Endothelial cell (in vitro differentiated cells): ENCODE results near the gene KCNJ2. TPM values are rescaled to one million over a fixed set of nuclear protein-coding genes. Genes with fewer than 3 reads are reported as not detected.

Experiments
- DNase-seq: peaks from one replicate; pipeline ENCODE4 v3.0.0; 2021; ENCODE audit warnings: low spot score
- H3K27ac Mint-ChIP-seq: one replicate; pipeline ENCODE4 v1.8.0; 2021; ENCODE audit warnings: mixed read lengths, inconsistent platforms; ENCODE audit not compliant: unreplicated experiment
- H3K27me3 Mint-ChIP-seq: one replicate; pipeline ENCODE4 v1.8.0; 2021; ENCODE audit warnings: mild to moderate bottlenecking, moderate library complexity, mixed read lengths, inconsistent platforms; ENCODE audit not compliant: unreplicated experiment
- H3K36me3 Mint-ChIP-seq: one replicate; pipeline ENCODE4 v1.8.0; 2021; ENCODE audit warnings: mild to moderate bottlenecking, low read depth, mixed read lengths, inconsistent platforms; ENCODE audit not compliant: unreplicated experiment
- H3K4me1 Mint-ChIP-seq: one replicate; pipeline ENCODE4 v1.8.0; 2021; ENCODE audit warnings: mild to moderate bottlenecking, mixed read lengths, inconsistent platforms; ENCODE audit not compliant: unreplicated experiment
- H3K4me3 Mint-ChIP-seq: one replicate; pipeline ENCODE4 v1.8.0; 2021; ENCODE audit warnings: mild to moderate bottlenecking, mixed read lengths, inconsistent platforms; ENCODE audit not compliant: unreplicated experiment
- H3K9me3 Mint-ChIP-seq: one replicate; pipeline ENCODE4 v1.8.0; 2021; ENCODE audit warnings: mixed read lengths, inconsistent platforms; ENCODE audit not compliant: unreplicated experiment
- total RNA-seq: library from RNA; stranded (reverse); fragmentation: NEBNext Ultra II Directional; extraction: Animal tissue kit (Norgen Biotek cat#: 25700); gene quantifications from one replicate; pipeline ENCODE4 v1.2.1, GENCODE V29; 2021; ENCODE audit not compliant: unreplicated experiment
- TF ChIP-seq, protein P1 (sequence below): fragments of 200-600 bp; sonication (generic); IDR thresholded peaks from one replicate; pipeline ENCODE4 v1.5.0; 2021; ENCODE audit warnings: antibody characterized with exemption; ENCODE audit not compliant: unreplicated experiment

The KCNJ2 gene
- total RNA-seq, 1 donor from 2014 or later = 29.4 TPM

DNA sequence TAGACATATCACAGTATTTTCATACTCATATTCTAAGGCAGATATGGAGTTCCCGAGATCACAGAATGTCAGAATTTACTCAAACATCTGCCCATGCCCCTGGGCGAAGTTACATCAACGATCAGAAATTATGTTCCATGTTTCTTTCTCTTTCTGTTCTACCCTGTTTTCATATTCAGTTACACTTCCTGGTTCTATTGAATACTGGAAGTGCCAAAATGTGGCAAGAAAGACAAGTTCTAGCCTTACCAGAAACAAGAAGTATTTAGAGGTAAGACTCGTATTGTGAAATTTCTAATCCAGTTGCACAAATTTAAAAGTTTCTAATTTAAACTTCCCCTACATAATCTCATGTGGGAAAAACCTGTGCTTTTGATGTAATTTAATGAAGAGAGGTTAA is 36.1 kb downstream of the KCNJ2 start:
- Mint-ChIP-seq H3K9me3 (no peaks in the 10 kb centered on the region), H3K36me3 (no peaks in the 10 kb centered on the region), H3K27ac (no peak overlapping the region), H3K4me1 (no peaks in the 10 kb centered on the region), H3K27me3 (no peaks in the 10 kb centered on the region), H3K4me3 (no peak overlapping the region)
- DNase-seq = no peak
- TF ChIP-seq, protein P1, sequence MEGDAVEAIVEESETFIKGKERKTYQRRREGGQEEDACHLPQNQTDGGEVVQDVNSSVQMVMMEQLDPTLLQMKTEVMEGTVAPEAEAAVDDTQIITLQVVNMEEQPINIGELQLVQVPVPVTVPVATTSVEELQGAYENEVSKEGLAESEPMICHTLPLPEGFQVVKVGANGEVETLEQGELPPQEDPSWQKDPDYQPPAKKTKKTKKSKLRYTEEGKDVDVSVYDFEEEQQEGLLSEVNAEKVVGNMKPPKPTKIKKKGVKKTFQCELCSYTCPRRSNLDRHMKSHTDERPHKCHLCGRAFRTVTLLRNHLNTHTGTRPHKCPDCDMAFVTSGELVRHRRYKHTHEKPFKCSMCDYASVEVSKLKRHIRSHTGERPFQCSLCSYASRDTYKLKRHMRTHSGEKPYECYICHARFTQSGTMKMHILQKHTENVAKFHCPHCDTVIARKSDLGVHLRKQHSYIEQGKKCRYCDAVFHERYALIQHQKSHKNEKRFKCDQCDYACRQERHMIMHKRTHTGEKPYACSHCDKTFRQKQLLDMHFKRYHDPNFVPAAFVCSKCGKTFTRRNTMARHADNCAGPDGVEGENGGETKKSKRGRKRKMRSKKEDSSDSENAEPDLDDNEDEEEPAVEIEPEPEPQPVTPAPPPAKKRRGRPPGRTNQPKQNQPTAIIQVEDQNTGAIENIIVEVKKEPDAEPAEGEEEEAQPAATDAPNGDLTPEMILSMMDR = no peak

DNA sequence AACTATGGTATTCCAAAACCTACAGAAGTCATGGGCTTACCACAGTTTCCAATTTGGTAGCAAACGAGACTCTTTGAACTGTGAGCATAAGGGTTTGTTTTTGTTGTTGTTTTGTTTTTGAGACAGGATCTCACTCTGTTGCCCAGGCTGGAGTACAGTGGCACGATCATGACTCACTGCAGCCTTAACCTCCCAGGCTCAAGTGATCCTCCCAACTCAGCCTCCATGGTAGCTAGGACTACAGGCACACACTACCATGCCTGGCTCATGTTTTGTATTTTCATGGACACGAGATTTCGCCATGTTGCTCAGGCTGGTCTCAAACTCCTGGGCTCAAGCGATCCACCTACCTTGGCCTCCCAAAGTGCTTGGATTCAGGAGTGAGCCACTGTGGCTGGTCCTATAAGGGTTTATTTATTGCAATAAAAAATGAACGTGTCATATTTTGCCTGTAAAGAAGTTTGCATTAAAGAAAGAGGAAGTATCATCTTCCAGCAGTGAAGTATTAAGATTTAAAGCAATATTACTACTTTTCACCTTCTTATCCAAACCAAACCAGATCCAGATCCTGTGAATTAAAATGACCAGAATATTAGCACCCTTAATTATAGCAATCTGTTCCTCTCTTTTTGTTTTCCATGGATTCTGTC is 37.2 kb downstream of the KCNJ2 start:
- Mint-ChIP-seq H3K27me3 (no peaks in the 10 kb centered on the region), H3K9me3 (no peaks in the 10 kb centered on the region), H3K4me1 (no peaks in the 10 kb centered on the region), H3K4me3 (no peak overlapping the region), H3K36me3 (no peaks in the 10 kb centered on the region), H3K27ac (no peak overlapping the region)
- DNase-seq = no peak
- TF ChIP-seq, protein P1 = no peak

DNA sequence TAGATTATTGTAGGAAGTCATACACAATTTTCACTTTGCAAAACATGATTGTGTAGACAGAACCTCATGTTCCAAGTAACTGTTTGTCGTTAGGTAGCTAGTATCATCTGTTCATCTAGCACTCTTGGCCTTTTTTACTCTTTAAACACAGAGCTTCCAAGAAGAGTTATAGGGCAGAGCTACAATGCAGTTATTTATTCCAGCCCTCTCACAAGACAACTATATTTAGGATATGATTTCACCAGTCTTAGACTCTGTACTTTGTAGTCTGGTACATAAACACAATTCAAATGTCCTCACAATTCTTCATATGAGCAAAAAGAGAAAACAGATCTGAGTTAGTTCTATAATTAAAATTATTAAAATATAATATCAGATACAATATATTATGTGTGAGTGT is 37.9 kb downstream of the KCNJ2 start:
- Mint-ChIP-seq H3K9me3 (no peaks in the 10 kb centered on the region), H3K27ac (no peak overlapping the region), H3K4me3 (no peak overlapping the region), H3K4me1 (no peaks in the 10 kb centered on the region), H3K27me3 (no peaks in the 10 kb centered on the region), H3K36me3 (no peaks in the 10 kb centered on the region)
- no peak for DNase-seq
- TF ChIP-seq, protein P1 = no peak

DNA sequence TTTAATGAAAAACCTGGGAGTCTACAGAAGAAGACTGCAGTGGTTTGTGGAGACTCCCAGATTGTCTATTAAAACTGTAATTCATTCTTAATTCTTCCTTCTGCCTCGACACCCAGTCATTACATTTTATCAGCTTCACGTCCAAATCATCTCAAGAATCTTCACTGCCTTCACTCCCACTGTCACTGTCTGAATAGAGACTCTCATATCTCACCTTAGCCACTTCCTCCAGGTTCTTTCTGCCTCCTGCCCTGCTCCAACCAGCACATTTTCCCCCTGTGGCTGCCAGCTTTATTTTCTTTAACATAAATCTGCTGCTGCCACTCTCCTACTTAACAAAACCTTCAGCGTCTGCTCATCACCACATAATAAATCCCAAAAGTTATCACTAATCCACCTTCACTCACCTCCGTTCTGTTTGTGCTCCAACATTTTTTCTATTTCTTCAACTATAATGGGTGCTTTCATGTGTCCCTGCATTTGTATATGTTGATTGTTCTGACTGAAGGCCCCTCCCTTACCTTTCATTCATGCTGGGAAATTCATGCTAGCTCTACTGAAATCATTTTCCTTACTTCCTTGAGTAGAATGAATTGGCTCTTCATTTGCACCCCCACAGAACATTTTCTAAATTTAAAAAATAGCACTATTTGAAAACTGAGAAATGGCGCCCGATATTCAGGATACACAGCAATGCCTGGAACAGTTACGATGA is 38.9 kb downstream of the KCNJ2 start:
- TF ChIP-seq, protein P1 = no peak
- Mint-ChIP-seq H3K4me3 (no peak overlapping the region), H3K9me3 (peaks cover 5% of the 10 kb centered on the region), H3K27ac (no peak overlapping the region), H3K27me3 (no peaks in the 10 kb centered on the region), H3K36me3 (peaks cover 1% of the 10 kb centered on the region), H3K4me1 (no peaks in the 10 kb centered on the region)
- DNase-seq = no peak

DNA sequence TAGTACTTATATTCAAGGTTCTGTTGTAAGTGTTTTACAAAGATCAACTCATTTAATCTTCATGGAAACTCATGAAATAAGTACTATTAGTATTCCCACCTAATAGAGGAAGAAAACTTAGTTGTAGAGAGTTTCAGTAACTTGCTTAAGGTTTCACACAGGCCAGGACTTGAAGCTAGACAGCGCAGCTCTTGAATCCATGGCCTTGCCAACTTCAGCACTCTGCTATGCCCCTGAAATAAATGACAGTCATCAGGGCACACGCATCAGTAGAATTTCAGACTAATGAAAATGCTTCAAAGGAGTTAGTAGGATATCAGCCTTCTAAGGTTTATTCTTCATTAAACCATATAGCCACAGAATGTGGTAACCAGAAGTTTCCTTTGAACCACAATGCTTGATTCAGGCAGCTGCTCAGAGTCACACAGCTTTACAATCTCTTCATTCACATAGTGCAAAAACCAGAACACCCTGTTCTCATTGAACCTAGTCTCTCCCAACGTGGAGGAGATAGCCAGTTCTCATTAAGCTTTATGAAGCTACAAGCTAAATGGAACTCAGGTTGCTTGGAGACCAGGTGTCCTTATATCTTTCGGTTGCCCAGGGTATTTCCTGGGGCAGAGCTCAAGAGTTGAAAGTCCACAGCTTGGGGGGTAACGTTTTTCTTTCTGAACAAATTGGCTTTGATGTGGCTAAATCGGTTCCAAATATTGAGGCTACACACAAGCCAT is 39.7 kb downstream of the KCNJ2 start:
- Mint-ChIP-seq H3K9me3 (peaks cover 7% of the 10 kb centered on the region), H3K4me1 (no peaks in the 10 kb centered on the region), H3K27ac (no peak overlapping the region), H3K27me3 (no peaks in the 10 kb centered on the region), H3K36me3 (peaks cover 4% of the 10 kb centered on the region), H3K4me3 (no peak overlapping the region)
- TF ChIP-seq, protein P1 = no peak
- DNase-seq = no peak
